IMR-90 (cell line): ENCODE results near the gene DYRK1A. TPM values are rescaled to one million over a fixed set of nuclear protein-coding genes. Genes with fewer than 3 reads are reported as not detected.

Source experiments
- ATAC-seq: fragments of 200-7000 bp; cut with Tn5 transposase; 2 replicates; pipeline ENCODE4 v1.9.1; 2020; ENCODE audit warnings: low read depth, mild to moderate bottlenecking, moderate library complexity
- Bru-seq: library from RNA; stranded (reverse); fragments of 400-500 nt; gene quantifications from one replicate; lab custom pipeline; 2021; lab: Mats Ljungman, UMichigan
- BruChase-seq, 2 experiments: library from RNA; stranded (reverse); fragments of 400-500 nt; gene quantifications; one replicate each; lab custom pipeline; 2021; lab: Mats Ljungman, UMichigan
- BruUV-seq: library from RNA; stranded (reverse); fragments of 400-500 nt; replicated peaks from 2 replicates; lab custom pipeline; 2021; lab: Mats Ljungman, UMichigan
- CTCF ChIA-PET: fragments of 300-600 bp; formaldehyde crosslinking; extraction: SDS; loops from one replicate; lab custom pipeline; 2021; ENCODE audit warnings: antibody characterized with exemption; lab: Yijun Ruan, JAX
- POLR2A ChIA-PET: fragments of 300-600 bp; sonication (Branson Sonifier 250); formaldehyde crosslinking; loops from one replicate; lab custom pipeline; 2022; ENCODE audit warnings: antibody characterized with exemption; ENCODE audit not compliant: unreplicated experiment; lab: Charles Lee
- DNase-seq: peaks from one replicate; pipeline ENCODE4 v3.0.0; 2013
- H2AFZ ChIP-seq: replicated peaks from 2 replicates; pipeline ENCODE3; 2013; ENCODE audit warnings: low read length, mild to moderate bottlenecking; ENCODE audit not compliant: poor library complexity
- H2AK5ac ChIP-seq: 2 replicates; pipeline ENCODE4 v1.6.1; 2013; ENCODE audit warnings: low read depth, low read length, inconsistent platforms
- H2AK9ac ChIP-seq: replicated peaks from 2 replicates; pipeline ENCODE3; 2013; ENCODE audit warnings: mild to moderate bottlenecking, low read depth, low read length, moderate library complexity; ENCODE audit not compliant: poor library complexity
- H2BK120ac ChIP-seq: 2 replicates; pipeline ENCODE4 v1.6.1; 2013; ENCODE audit warnings: low read depth, low read length, inconsistent platforms
- H2BK15ac ChIP-seq: 3 replicates; pipeline ENCODE4 v1.6.1; 2013; ENCODE audit warnings: low read depth, low read length, inconsistent platforms
- H2BK20ac ChIP-seq: 2 replicates; pipeline ENCODE4 v1.6.1; 2013; ENCODE audit warnings: low read depth, mild to moderate bottlenecking, inconsistent platforms, low read length, moderate library complexity
- H2BK5ac ChIP-seq: 2 replicates; pipeline ENCODE4 v1.6.1; 2013; ENCODE audit warnings: mild to moderate bottlenecking, low read depth, low read length, inconsistent platforms; ENCODE audit not compliant: poor library complexity, severe bottlenecking
- H3K14ac ChIP-seq: replicated peaks from 2 replicates; pipeline ENCODE4 v1.6.1; 2013; ENCODE audit warnings: low read depth, low read length, inconsistent platforms
- H3K18ac ChIP-seq: 2 replicates; pipeline ENCODE4 v1.6.1; 2013; ENCODE audit warnings: low read depth, low read length, control low read depth
- H3K23ac ChIP-seq: 2 replicates; pipeline ENCODE4 v1.6.1; 2013; ENCODE audit warnings: low read depth, low read length, inconsistent platforms
- H3K27ac ChIP-seq: 2 replicates; pipeline ENCODE4 v1.5.1; 2013; ENCODE audit warnings: mild to moderate bottlenecking, control low read depth, low read length; ENCODE audit not compliant: insufficient read depth
- H3K27me3 ChIP-seq: 2 replicates; pipeline ENCODE4 v1.6.1; 2013; ENCODE audit warnings: low read length; ENCODE audit not compliant: control insufficient read depth, insufficient read depth
- H3K36me3 ChIP-seq: 2 replicates; pipeline ENCODE4 v1.6.1; 2013; ENCODE audit warnings: low read length, mixed read lengths; ENCODE audit not compliant: control insufficient read depth, insufficient read depth
- H3K4ac ChIP-seq: 2 replicates; pipeline ENCODE4 v1.6.1; 2013; ENCODE audit warnings: low read depth, low read length, inconsistent platforms
- H3K4me1 ChIP-seq: 2 replicates; pipeline ENCODE4 v1.6.1; 2013; ENCODE audit warnings: low read length, mixed read lengths; ENCODE audit not compliant: control insufficient read depth, insufficient read depth
- H3K4me2 ChIP-seq: 2 replicates; pipeline ENCODE4 v1.6.1; 2013; ENCODE audit warnings: low read depth, mild to moderate bottlenecking, control low read depth, low read length, moderate library complexity
- H3K4me3 ChIP-seq: 2 replicates; pipeline ENCODE4 v1.5.1; 2013; ENCODE audit warnings: low read depth, mild to moderate bottlenecking, control low read depth, low read length, moderate library complexity; ENCODE audit not compliant: insufficient read depth
- H3K56ac ChIP-seq: 2 replicates; pipeline ENCODE4 v1.6.1; 2013; ENCODE audit warnings: low read length, inconsistent platforms; ENCODE audit not compliant: insufficient read depth; ENCODE audit errors: extremely low read depth
- H3K79me1 ChIP-seq, 2 experiments: 2 replicates each; pipeline ENCODE4 v1.6.1; 2013; ENCODE audit warnings: low read length in 2 of 2, inconsistent platforms in 1 of 2, low read depth in 1 of 2
- H3K9ac ChIP-seq: 2 replicates; pipeline ENCODE4 v1.6.1; 2013; ENCODE audit warnings: low read depth, low read length, control low read depth
- H3K9me1 ChIP-seq: 2 replicates; pipeline ENCODE4 v1.6.1; 2013; ENCODE audit warnings: low read length, inconsistent platforms; ENCODE audit not compliant: insufficient read depth
- H3K9me3 ChIP-seq: 2 replicates; pipeline ENCODE4 v1.6.1; 2013; ENCODE audit warnings: low read length; ENCODE audit not compliant: control insufficient read depth, insufficient read depth
- H4K20me1 ChIP-seq: 2 replicates; pipeline ENCODE4 v1.6.1; 2013; ENCODE audit warnings: low read length, inconsistent platforms; ENCODE audit not compliant: insufficient read depth
- H4K5ac ChIP-seq: 2 replicates; pipeline ENCODE4 v1.6.1; 2013; ENCODE audit warnings: mild to moderate bottlenecking, low read depth, low read length, control low read depth
- H4K8ac ChIP-seq, 2 experiments: 2 replicates each; pipeline ENCODE4 v1.6.1; 2013; ENCODE audit warnings: low read depth in 2 of 2, low read length in 2 of 2, control low read depth in 1 of 2, inconsistent platforms in 1 of 2
- H4K91ac ChIP-seq: 2 replicates; pipeline ENCODE4 v1.6.1; 2013; ENCODE audit warnings: low read depth, low read length, inconsistent platforms; ENCODE audit not compliant: insufficient read depth
- BHLHE40 ChIP-seq: fragments of 150-350 bp; IDR thresholded peaks from 2 replicates; pipeline ENCODE4 v1.6.1; 2016; ENCODE audit warnings: mild to moderate bottlenecking, low read depth, low read length
- CEBPB ChIP-seq: IDR thresholded peaks from 2 replicates; pipeline ENCODE4 v1.6.1; 2012; ENCODE audit warnings: low read depth, low read length, improper control_type of control experiment
- CHD1 ChIP-seq: IDR thresholded peaks from 2 replicates; pipeline ENCODE4 v1.6.1; 2012; ENCODE audit warnings: low read depth, low read length, improper control_type of control experiment
- FOS ChIP-seq: fragments of 150-350 bp; IDR thresholded peaks from 2 replicates; pipeline ENCODE4 v1.6.1; 2016; ENCODE audit warnings: low read depth, low read length
- MAZ ChIP-seq: IDR thresholded peaks from 2 replicates; pipeline ENCODE4 v1.6.1; 2012; ENCODE audit warnings: low read depth, mild to moderate bottlenecking, low read length, improper control_type of control experiment, moderate library complexity, borderline replicate concordance
- MXI1 ChIP-seq: IDR thresholded peaks from 2 replicates; pipeline ENCODE4 v1.6.1; 2012; ENCODE audit warnings: low read depth, mild to moderate bottlenecking, low read length, moderate library complexity, borderline replicate concordance
- NFE2L2 ChIP-seq: fragments of 150-350 bp; IDR thresholded peaks from 2 replicates; pipeline ENCODE4 v1.6.1; 2016; ENCODE audit warnings: low read depth, mild to moderate bottlenecking, low read length
- RAD21 ChIP-seq: IDR thresholded peaks from 2 replicates; pipeline ENCODE4 v1.6.1; 2012; ENCODE audit warnings: low read length, improper control_type of control experiment
- RFX5 ChIP-seq: IDR thresholded peaks from 2 replicates; pipeline ENCODE4 v1.8.0; 2012; ENCODE audit warnings: low read depth, mild to moderate bottlenecking, low read length, moderate library complexity
- SMC3 ChIP-seq: fragments of 150-350 bp; IDR thresholded peaks from 2 replicates; pipeline ENCODE4 v1.6.1; 2016; ENCODE audit warnings: low read depth, mild to moderate bottlenecking, antibody characterized with exemption, low read length, moderate library complexity
- USF2 ChIP-seq: fragments of 150-350 bp; IDR thresholded peaks from 2 replicates; pipeline ENCODE4 v1.6.1; 2017; ENCODE audit warnings: mild to moderate bottlenecking, antibody characterized with exemption, low read length, low read depth
- WGBS, 2 experiments: methylation state at CpG; one replicate each; pipeline versions ENCODE4 v1.1.5 to v1.1.7; 2013; ENCODE audit warnings: missing lambda C conversion rate in 2 of 2; ENCODE audit not compliant: insufficient read length in 1 of 2; ENCODE audit errors: extremely low coverage in 2 of 2; 5-methylcytosine and 5-hydroxymethylcytosine counted together
- dilution Hi-C: fragments of 300-500 bp; cut with HindIII; formaldehyde crosslinking; loops from one replicate; pipeline ENCODE4 v1.14.3; 2018; ENCODE audit warnings: low sequenced_read_pairs; ENCODE audit not compliant: unreplicated experiment
- in situ Hi-C: fragments of 300-500 bp; cut with MboI; formaldehyde crosslinking; loops from 3 replicates; pipeline ENCODE4 v1.14.3; 2019; ENCODE audit warnings: low sequenced_read_pairs, inconsistent platforms, mixed read lengths
- intact Hi-C: fragments of 100-400 bp; cut with micrococcal nuclease; formaldehyde crosslinking; loops from 2 replicates; pipeline ENCODE4 v1.10.0; 2022
- long read RNA-seq: library from polyadenylated mRNA; unstranded; transcript quantifications from one replicate; pipeline ENCODE4 v2.0.0, GENCODE V29; 2021; ENCODE audit not compliant: unreplicated experiment
- polyA plus RNA-seq, 3 experiments: library from polyadenylated mRNA; depleted of rRNA; stranded (reverse); fragments of >200 nt; gene quantifications; 2 replicates each; pipeline ENCODE4 v1.2.3, GENCODE V29; 2012; ENCODE audit warnings: low replicate concordance in 1 of 3
- total RNA-seq: library from RNA; depleted of rRNA; stranded (reverse); fragments of >200 nt; gene quantifications from 2 replicates; pipeline ENCODE4 v1.2.3, GENCODE V29; 2012; rRNA removed
- TF ChIP-seq, protein P1 (sequence below): conservative IDR thresholded peaks from 2 replicates; pipeline ENCODE4 v1.5.1; 2012; ENCODE audit warnings: mild to moderate bottlenecking, low read depth, low read length, improper control_type of control experiment

Gene DYRK1A
- total RNA-seq (41.9 and 50.5 TPM in 2 replicates), polyA plus RNA-seq (2012; rRNA removed) (18.6 and 22.2 TPM in 2 replicates), Bru-seq, nascent RNA (percentile 93 among the genes with signal in this experiment), BruChase-seq, experiment 1, labeled RNA remaining after a 6-hour chase (percentile 82 among the genes with signal in this experiment), BruChase-seq, experiment 2, labeled RNA remaining after a 2-hour chase (percentile 92 among the genes with signal in this experiment)
- polyA plus RNA-seq (2012; cell fraction: cytosol; rRNA removed) = 3.9 and 14.0 TPM in 2 replicates
- polyA plus RNA-seq (2012; cell fraction: nucleus; rRNA removed; ENCODE audit: low replicate concordance) = 55.1 and 65.8 TPM in 2 replicates
- long read RNA-seq, partial matches to known transcripts = 0 of 6 reads
- long read RNA-seq, other reads (novel, unspliced or antisense) = 6 of 6 reads

DNA sequence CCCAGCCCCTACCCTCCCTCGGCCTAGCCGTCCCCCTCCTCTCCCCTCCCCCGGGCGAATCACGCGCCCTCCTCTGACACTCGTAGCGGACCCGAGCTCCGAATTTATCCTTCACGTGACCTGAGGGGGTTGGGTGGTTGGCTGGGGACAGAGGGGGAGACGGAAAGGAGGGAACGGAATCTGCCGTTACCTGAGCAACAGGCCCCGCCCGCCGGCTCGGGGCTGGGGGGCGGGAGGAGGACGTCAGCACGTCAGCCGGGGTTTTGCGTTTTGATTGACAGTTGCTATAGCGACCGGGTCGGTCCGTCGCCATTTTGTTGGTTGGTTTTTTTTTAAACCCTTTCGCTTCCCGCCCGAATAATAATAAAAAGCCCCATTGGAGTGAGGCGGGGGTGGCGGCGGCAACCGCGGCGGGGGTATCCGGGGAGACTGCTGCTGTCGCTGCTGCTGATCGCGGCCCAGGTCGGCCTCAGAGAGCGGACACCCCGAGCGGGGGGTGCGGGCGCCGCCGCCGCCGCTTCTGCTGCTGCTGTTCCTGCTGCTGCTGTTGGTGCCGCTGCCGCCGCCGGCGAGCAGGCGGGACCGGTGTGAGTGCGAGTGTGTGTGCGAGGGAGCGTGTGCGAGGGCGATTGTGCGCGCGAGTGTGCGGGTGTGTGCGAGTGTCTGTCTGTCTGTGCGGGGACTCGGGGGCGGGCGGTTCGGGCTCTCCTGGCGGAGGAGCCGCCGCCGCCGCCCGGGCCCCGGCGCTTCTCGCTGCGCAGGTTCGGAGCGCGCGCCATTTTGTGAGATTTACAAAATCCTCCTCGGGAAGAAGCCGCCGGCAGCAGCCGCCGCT, at the start of gene DYRK1A:
DYRK1A (plus strand) TSS at position 292 of the 835 bp plus-strand sequence. CDS start 53,602 bp downstream, outside the sequence.
- Histone ChIP-seq H3K56ac (peak within 1 kb of the TSS; percentile 96), H3K4me3 (peak within 1 kb of the TSS; percentile 96), H2BK120ac (peak within 1 kb of the TSS; percentile 79), H3K14ac (peak within 1 kb of the TSS; percentile 98), H3K9me3 (no peaks in the 10 kb centered on the region), H3K4me1 (peaks cover 2% of the 10 kb centered on the region; the same call in 1 of the 2 replicates), H4K91ac (peak within 1 kb of the TSS; percentile 97), H3K23ac (peak within 1 kb of the TSS; percentile 94), H3K79me1 (peaks cover 7 to 22% of the 10 kb centered on the region in 2 experiments; a peak in 2 of 4 replicates), H2BK15ac (peak within 1 kb of the TSS; percentile 20; the same call in 1 of the 3 replicates), H4K20me1 (peaks cover 28% of the 10 kb centered on the region), H3K4me2 (peak within 1 kb of the TSS; percentile 89), H3K36me3 (no peaks in the 10 kb centered on the region), H2AK5ac (peak within 1 kb of the TSS; percentile 93), H3K18ac (peak within 1 kb of the TSS; percentile 96), H3K9ac (peak within 1 kb of the TSS; percentile 96), H3K4ac (peak within 1 kb of the TSS; percentile 99), H3K9me1 (0 out of 2 replicates have a peak, but pooled peaks cover 4% of the 10 kb centered on the region), H3K27ac (peak within 1 kb of the TSS; percentile 99), H3K27me3 (no peaks in the 10 kb centered on the region), H4K5ac (peak within 1 kb of the TSS; percentile 90), H4K8ac (peak within 1 kb of the TSS; percentile 70 to 94), H2AK9ac (peak within 1 kb of the TSS; percentile 99), H2BK5ac (peak within 1 kb of the TSS; percentile 99), H2BK20ac (peak within 1 kb of the TSS; percentile 11; the same call in 1 of the 2 replicates), H2AFZ (peak within 1 kb of the TSS; percentile 92)
- 0% methylated on average over 39 of the region's 92 CpGs; no CpG with 5 or more reads in 1 of the 2 experiments for WGBS, 2 experiments
- DNase-seq = peak; percentile 99
- ChIA-PET POLR2A (no interaction called here), CTCF (interaction anchor here (1.3 kb wide), 1 partner anchor 16 kb away, joined by 3 read pairs; no protein-coding TSS in a partner anchor)
- BruUV-seq = no TSS peak
- ATAC-seq = peak; percentile 81
- dilution Hi-C loops (no loop called here), intact Hi-C loops (loop anchor here (1.0 to 5.0 kb wide), 3 partner anchors 99 to 216 kb away; partner anchors contain the start of gene VPS26C), in situ Hi-C loops (no loop called here)
- TF ChIP-seq MXI1 (no peak), MAZ (peak; percentile 98), RFX5 (no peak), RAD21 (peak; percentile 17; the same call in 1 of the 2 replicates), USF2 (peak; percentile 99), CEBPB (no peak), CHD1 (no peak; the same call in 1 of the 2 replicates), BHLHE40 (peak; percentile 96), NFE2L2 (no peak), SMC3 (no peak), FOS (0 out of 2 replicates have a peak, but pooled peaks have one; percentile 16)
- TF ChIP-seq, protein P1, sequence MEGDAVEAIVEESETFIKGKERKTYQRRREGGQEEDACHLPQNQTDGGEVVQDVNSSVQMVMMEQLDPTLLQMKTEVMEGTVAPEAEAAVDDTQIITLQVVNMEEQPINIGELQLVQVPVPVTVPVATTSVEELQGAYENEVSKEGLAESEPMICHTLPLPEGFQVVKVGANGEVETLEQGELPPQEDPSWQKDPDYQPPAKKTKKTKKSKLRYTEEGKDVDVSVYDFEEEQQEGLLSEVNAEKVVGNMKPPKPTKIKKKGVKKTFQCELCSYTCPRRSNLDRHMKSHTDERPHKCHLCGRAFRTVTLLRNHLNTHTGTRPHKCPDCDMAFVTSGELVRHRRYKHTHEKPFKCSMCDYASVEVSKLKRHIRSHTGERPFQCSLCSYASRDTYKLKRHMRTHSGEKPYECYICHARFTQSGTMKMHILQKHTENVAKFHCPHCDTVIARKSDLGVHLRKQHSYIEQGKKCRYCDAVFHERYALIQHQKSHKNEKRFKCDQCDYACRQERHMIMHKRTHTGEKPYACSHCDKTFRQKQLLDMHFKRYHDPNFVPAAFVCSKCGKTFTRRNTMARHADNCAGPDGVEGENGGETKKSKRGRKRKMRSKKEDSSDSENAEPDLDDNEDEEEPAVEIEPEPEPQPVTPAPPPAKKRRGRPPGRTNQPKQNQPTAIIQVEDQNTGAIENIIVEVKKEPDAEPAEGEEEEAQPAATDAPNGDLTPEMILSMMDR = no peak
